ENCODE measurements around the gene PCCA. TPM values are rescaled to one million over a fixed set of nuclear protein-coding genes. Genes with fewer than 3 reads are reported as not detected.

The PCCA gene
- total and polyA plus RNA-seq, 2 donors from 2014 or later = 86.2 to 222 TPM

DNA sequence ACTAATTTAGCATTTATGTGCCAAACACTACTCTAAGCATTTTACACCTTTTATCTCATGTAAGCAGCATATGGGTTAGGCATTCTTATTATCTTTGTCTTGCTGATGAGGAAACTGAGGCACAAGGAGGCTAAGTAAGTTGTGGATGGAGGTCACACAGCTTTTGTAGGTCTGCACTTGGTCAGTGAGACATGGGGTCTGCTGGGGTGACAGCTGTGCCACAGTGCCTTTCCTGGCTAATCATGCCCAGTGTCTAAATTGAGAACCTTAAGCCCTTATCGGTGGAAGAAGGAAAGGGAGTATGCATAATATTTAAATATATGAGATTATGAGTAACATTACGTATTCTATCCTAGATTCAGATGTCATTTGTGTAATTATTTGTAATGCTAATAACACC lies 273.5 kb downstream of the PCCA start:
- Histone ChIP-seq H3K36me3 (ENCODE audit: control insufficient read depth in 2 of 3, insufficient read depth in 3 of 3, low read length in 3 of 3) (no peaks in the 10 kb centered on the region), H3K9me3 (ENCODE audit: control insufficient read depth in 2 of 3, insufficient read depth in 1 of 3, low read length in 3 of 3) (no peaks in the 10 kb centered on the region), H3K27ac (ENCODE audit: low read depth in 2 of 2, low read length in 2 of 2) (no peak overlapping the region), H3K4me1 (ENCODE audit: control insufficient read depth in 2 of 3, insufficient read depth in 2 of 3, low read depth in 1 of 3, low read length in 3 of 3) (no peaks in the 10 kb centered on the region), H3K9ac (ENCODE audit: low read length in 3 of 3) (no peak overlapping the region), H3K4me3 (ENCODE audit: low read length in 3 of 3) (no peak overlapping the region), H3K27me3 (ENCODE audit: control insufficient read depth, insufficient read depth, low read length) (no peaks in the 10 kb centered on the region)
- intact Hi-C loops (cut with DNase I) = no loop called here
- TF ChIP-seq, protein P1, sequence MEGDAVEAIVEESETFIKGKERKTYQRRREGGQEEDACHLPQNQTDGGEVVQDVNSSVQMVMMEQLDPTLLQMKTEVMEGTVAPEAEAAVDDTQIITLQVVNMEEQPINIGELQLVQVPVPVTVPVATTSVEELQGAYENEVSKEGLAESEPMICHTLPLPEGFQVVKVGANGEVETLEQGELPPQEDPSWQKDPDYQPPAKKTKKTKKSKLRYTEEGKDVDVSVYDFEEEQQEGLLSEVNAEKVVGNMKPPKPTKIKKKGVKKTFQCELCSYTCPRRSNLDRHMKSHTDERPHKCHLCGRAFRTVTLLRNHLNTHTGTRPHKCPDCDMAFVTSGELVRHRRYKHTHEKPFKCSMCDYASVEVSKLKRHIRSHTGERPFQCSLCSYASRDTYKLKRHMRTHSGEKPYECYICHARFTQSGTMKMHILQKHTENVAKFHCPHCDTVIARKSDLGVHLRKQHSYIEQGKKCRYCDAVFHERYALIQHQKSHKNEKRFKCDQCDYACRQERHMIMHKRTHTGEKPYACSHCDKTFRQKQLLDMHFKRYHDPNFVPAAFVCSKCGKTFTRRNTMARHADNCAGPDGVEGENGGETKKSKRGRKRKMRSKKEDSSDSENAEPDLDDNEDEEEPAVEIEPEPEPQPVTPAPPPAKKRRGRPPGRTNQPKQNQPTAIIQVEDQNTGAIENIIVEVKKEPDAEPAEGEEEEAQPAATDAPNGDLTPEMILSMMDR (IDR thresholded peaks at IDR 0.05; ENCODE audit: borderline replicate concordance, extremely low read depth, insufficient read depth) = no peak
- FAIRE-seq = no peak
- no peak for DNase-seq

DNA sequence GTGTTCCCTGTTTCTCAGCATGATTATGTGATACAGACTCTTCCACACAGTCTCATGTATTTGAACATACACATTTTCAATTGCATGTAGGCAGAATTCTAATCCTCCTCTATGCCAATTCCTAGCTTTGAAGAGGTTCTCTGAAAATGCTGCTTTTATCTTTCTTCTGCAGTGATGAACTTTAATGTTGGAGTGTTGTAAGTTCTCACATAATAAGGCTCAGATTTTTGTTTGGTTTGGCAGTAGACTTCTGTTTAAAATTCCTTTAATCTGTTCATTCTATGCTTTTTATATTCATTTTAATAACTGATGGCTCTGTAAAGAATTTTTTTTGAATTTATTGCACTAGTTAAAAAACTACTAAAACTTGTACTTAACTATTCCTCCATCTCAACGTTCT lies 273.9 kb downstream of the PCCA start:
- intact Hi-C loops (cut with DNase I) = no loop called here
- no peak for FAIRE-seq
- Histone ChIP-seq H3K4me1 (ENCODE audit: control insufficient read depth in 2 of 3, insufficient read depth in 2 of 3, low read depth in 1 of 3, low read length in 3 of 3) (no peaks in the 10 kb centered on the region), H3K9me3 (ENCODE audit: control insufficient read depth in 2 of 3, insufficient read depth in 1 of 3, low read length in 3 of 3) (no peaks in the 10 kb centered on the region), H3K27me3 (ENCODE audit: control insufficient read depth, insufficient read depth, low read length) (no peaks in the 10 kb centered on the region), H3K27ac (ENCODE audit: low read depth in 2 of 2, low read length in 2 of 2) (no peak overlapping the region), H3K36me3 (ENCODE audit: control insufficient read depth in 2 of 3, insufficient read depth in 3 of 3, low read length in 3 of 3) (no peaks in the 10 kb centered on the region), H3K4me3 (ENCODE audit: low read length in 3 of 3) (no peak overlapping the region), H3K9ac (ENCODE audit: low read length in 3 of 3) (no peak overlapping the region)
- TF ChIP-seq, protein P1 (IDR thresholded peaks at IDR 0.05; ENCODE audit: borderline replicate concordance, extremely low read depth, insufficient read depth) = no peak
- peak in 1 of 5 donors; percentile 18 for DNase-seq

DNA sequence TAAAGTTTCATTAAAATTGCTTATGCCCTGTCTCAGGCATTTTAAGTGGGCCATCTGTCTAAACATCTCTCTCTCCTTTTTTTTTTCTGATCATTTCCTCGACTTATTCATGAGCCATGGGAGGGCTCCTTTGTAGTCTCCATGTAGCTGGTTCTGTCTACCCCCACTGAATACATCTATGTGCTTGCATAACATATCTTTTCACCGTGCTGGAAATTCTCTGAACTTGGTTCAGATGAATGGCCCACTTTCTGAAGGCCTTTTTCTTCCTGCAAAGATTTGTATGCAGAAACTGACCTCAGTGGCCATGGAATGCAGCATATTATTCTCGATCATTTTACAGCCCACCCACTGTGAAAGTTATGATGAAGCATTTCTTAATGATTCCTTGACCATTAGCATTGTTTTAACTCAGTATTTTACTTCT lies 274.4 kb downstream of the PCCA start:
- no peak overlapping the region for H3K4me3 ChIP-seq (ENCODE audit: low read length in 3 of 3)
- TF ChIP-seq, protein P1 (IDR thresholded peaks at IDR 0.05; ENCODE audit: borderline replicate concordance, extremely low read depth, insufficient read depth) = no peak
- FAIRE-seq (no peak), DNase-seq (peak in 2 of 5 donors; percentile 43)
- no peaks in the 10 kb centered on the region for H3K9me3 ChIP-seq (ENCODE audit: control insufficient read depth in 2 of 3, insufficient read depth in 1 of 3, low read length in 3 of 3)
- intact Hi-C loops (cut with DNase I) = no loop called here
- no peaks in the 10 kb centered on the region for H3K27me3 ChIP-seq (ENCODE audit: control insufficient read depth, insufficient read depth, low read length)
- no peaks in the 10 kb centered on the region for H3K36me3 ChIP-seq (ENCODE audit: control insufficient read depth in 2 of 3, insufficient read depth in 3 of 3, low read length in 3 of 3)
- H3K4me1 ChIP-seq (ENCODE audit: control insufficient read depth in 2 of 3, insufficient read depth in 2 of 3, low read depth in 1 of 3, low read length in 3 of 3) = no peaks in the 10 kb centered on the region
- H3K9ac ChIP-seq (ENCODE audit: low read length in 3 of 3) = no peak overlapping the region
- H3K27ac ChIP-seq (ENCODE audit: low read depth in 2 of 2, low read length in 2 of 2) = no peak overlapping the region

DNA sequence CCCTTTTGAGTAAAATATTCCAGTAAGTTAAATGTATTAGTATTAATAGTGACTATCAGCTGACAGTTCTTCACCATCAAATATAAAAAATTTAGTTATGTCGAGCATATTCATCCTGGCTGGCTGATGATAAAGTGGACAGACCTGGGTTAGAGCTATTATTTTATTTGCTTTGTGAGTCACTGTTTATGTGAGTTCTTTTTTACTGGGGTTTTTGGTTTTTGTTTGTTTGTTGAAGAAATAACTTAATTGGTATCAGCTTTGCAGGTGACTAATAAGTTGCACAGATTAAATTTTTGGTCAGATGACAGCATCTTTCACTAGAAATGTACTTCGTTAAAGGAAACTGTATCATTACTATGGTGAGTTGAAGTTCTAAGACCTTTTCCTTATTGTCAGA lies 275.0 kb downstream of the PCCA start:
- H3K4me1 ChIP-seq (ENCODE audit: control insufficient read depth in 2 of 3, insufficient read depth in 2 of 3, low read depth in 1 of 3, low read length in 3 of 3) = no peaks in the 10 kb centered on the region
- DNase-seq (no peak), FAIRE-seq (no peak)
- no peak overlapping the region for H3K9ac ChIP-seq (ENCODE audit: low read length in 3 of 3)
- H3K27me3 ChIP-seq (ENCODE audit: control insufficient read depth, insufficient read depth, low read length) = no peaks in the 10 kb centered on the region
- no peak overlapping the region for H3K4me3 ChIP-seq (ENCODE audit: low read length in 3 of 3)
- H3K27ac ChIP-seq (ENCODE audit: low read depth in 2 of 2, low read length in 2 of 2) = no peak overlapping the region
- intact Hi-C loops (cut with DNase I) = no loop called here
- TF ChIP-seq, protein P1 (IDR thresholded peaks at IDR 0.05; ENCODE audit: borderline replicate concordance, extremely low read depth, insufficient read depth) = no peak
- no peaks in the 10 kb centered on the region for H3K36me3 ChIP-seq (ENCODE audit: control insufficient read depth in 2 of 3, insufficient read depth in 3 of 3, low read length in 3 of 3)
- H3K9me3 ChIP-seq (ENCODE audit: control insufficient read depth in 2 of 3, insufficient read depth in 1 of 3, low read length in 3 of 3) = no peaks in the 10 kb centered on the region
